Tibial nerve (tissue), 4 donors: ENCODE measurements around the gene RUFY1.
"Not testable (repeated sequence)": the region's sequence is repeated elsewhere in the genome, so short reads cannot be mapped to it uniquely, and the experiment has no call there.

Experiments used
- EP300 ChIP-seq, 2 donors: sonication (generic); formaldehyde crosslinking; IDR thresholded peaks; one replicate each; pipeline ENCODE4 v1.6.1; 2017; ENCODE audit warnings: antibody characterized with exemption in 2 of 2, mild to moderate bottlenecking in 1 of 2
- POLR2A ChIP-seq, 2 donors: fragments of 450-650 bp; IDR thresholded peaks; one replicate each; pipeline ENCODE4 v1.6.1; 2017; ENCODE audit warnings: antibody characterized with exemption in 2 of 2, mild to moderate bottlenecking in 2 of 2, moderate library complexity in 2 of 2
- TF ChIP-seq, protein P1 (sequence below), 5 experiments: fragments of 200-600 bp in 3 of 5; fragments of 450-650 bp in 2 of 5; sonication (generic) in 3 of 5; IDR thresholded peaks; one replicate each; pipeline ENCODE4 v1.5.1; 2016 to 2019; ENCODE audit warnings: antibody characterized with exemption in 5 of 5, mild to moderate bottlenecking in 3 of 5, moderate library complexity in 2 of 5

DNA sequence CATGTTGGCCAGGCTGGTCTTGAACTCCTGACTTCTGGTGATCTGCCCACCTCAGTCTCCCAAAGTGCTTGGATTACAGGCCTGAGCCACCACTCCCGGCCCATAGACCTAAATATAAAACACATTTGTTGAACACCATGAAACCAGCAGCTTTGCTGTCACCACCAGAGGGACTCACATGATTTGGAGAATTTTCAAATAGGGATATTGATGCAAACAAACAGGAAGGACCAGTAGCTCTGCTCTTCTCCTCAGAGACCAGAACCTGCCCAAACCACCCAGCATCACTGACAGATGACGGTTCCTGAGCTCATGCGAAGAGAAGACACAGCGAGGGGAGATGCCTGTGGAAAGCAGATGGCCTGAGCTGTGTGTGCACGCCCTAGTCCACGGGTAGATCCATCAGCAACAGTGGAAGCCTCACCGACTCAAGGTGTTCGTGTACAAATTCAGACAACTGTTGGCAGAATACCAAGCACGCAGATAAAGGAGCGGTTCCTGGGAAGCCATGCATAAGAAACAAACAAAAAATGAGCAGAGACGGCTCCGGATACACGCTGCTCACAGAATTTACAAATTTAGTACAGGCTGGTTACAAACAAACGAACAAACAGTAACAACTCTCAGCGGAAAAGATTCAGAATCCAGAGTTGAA is 30.8 kb upstream of the RUFY1 start:
- TF ChIP-seq, protein P1, sequence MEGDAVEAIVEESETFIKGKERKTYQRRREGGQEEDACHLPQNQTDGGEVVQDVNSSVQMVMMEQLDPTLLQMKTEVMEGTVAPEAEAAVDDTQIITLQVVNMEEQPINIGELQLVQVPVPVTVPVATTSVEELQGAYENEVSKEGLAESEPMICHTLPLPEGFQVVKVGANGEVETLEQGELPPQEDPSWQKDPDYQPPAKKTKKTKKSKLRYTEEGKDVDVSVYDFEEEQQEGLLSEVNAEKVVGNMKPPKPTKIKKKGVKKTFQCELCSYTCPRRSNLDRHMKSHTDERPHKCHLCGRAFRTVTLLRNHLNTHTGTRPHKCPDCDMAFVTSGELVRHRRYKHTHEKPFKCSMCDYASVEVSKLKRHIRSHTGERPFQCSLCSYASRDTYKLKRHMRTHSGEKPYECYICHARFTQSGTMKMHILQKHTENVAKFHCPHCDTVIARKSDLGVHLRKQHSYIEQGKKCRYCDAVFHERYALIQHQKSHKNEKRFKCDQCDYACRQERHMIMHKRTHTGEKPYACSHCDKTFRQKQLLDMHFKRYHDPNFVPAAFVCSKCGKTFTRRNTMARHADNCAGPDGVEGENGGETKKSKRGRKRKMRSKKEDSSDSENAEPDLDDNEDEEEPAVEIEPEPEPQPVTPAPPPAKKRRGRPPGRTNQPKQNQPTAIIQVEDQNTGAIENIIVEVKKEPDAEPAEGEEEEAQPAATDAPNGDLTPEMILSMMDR (IDR thresholded peaks at IDR 0.05) = not testable (repeated sequence)
- not testable (repeated sequence) for TF ChIP-seq EP300, POLR2A (IDR thresholded peaks at IDR 0.05)
